ENCODE data around the gene SLC10A2.

Gene SLC10A2

GRCh38 chr13:103029798-103030197 lies 36.4 kb downstream of the SLC10A2 start:
- peaks cover 2% of the 10 kb centered on the region for H3K9me3 Mint-ChIP-seq

GRCh38 chr13:103022336-103022735 lies 43.9 kb downstream of the SLC10A2 start:
- Mint-ChIP-seq H3K27me3 (no peaks in the 10 kb centered on the region), H3K4me3 (no peak overlapping the region), H3K9me3 (peaks cover 8% of the 10 kb centered on the region), H3K36me3 (no peaks in the 10 kb centered on the region), H3K4me1 (no peaks in the 10 kb centered on the region), H3K27ac (no peak overlapping the region)
- CTCF ChIA-PET, result no interaction called here
- DNase-seq, result no peak

More at GRCh38 chr13:103029798-103030197, 36.4 kb downstream of the SLC10A2 start:
- Mint-ChIP-seq H3K27ac (no peak overlapping the region), H3K4me3 (no peak overlapping the region), H3K27me3 (no peaks in the 10 kb centered on the region), H3K36me3 (no peaks in the 10 kb centered on the region), H3K4me1 (no peaks in the 10 kb centered on the region)
- no peak for DNase-seq
- CTCF ChIA-PET, result no interaction called here

GRCh38 chr13:103018556-103018955 lies 47.7 kb downstream of the SLC10A2 start:
- Mint-ChIP-seq H3K4me1 (no peaks in the 10 kb centered on the region), H3K4me3 (no peak overlapping the region), H3K27ac (no peak overlapping the region), H3K36me3 (no peaks in the 10 kb centered on the region), H3K27me3 (no peaks in the 10 kb centered on the region), H3K9me3 (no peaks in the 10 kb centered on the region)
- DNase-seq, result no peak
- CTCF ChIA-PET, result no interaction called here

- Mint-ChIP-seq H3K27me3 (no peaks in the 10 kb centered on the region), H3K36me3 (no peaks in the 10 kb centered on the region), H3K4me3 (no peak overlapping the region), H3K4me1 (no peaks in the 10 kb centered on the region), H3K9me3 (no peaks in the 10 kb centered on the region), H3K27ac (no peak overlapping the region)
- DNase-seq, result no peak
- CTCF ChIA-PET, result no interaction called here
These were observed 53.6 kb downstream of the SLC10A2 start for GRCh38 chr13:103012646-103013045.

- Mint-ChIP-seq H3K36me3 (no peaks in the 10 kb centered on the region), H3K4me1 (no peaks in the 10 kb centered on the region), H3K27me3 (no peaks in the 10 kb centered on the region), H3K27ac (no peak overlapping the region), H3K4me3 (no peak overlapping the region), H3K9me3 (no peaks in the 10 kb centered on the region)
- CTCF ChIA-PET, result interaction anchor here (1.6 kb wide), 1 partner anchor 139 kb away, joined by 3 read pairs; no protein-coding TSS in a partner anchor
- no peak for DNase-seq
These were observed 57.0 kb downstream of the SLC10A2 start for GRCh38 chr13:103009051-103009840.

- no peaks in the 10 kb centered on the region for H3K4me1 Mint-ChIP-seq
- no peaks in the 10 kb centered on the region for H3K36me3 Mint-ChIP-seq
- no peaks in the 10 kb centered on the region for H3K27me3 Mint-ChIP-seq
- H3K9me3 Mint-ChIP-seq, result no peaks in the 10 kb centered on the region
- H3K4me3 Mint-ChIP-seq, result no peak overlapping the region
- H3K27ac Mint-ChIP-seq, result no peak overlapping the region
- DNase-seq, result no peak
- CTCF ChIA-PET, result no interaction called here
These were observed 58.8 kb downstream of the SLC10A2 start for GRCh38 chr13:103007427-103007762.

GRCh38 chr13:103006641-103007426 lies 59.4 kb downstream of the SLC10A2 start:
- DNase-seq, result no peak
- no peak overlapping the region for H3K4me3 Mint-ChIP-seq
- H3K36me3 Mint-ChIP-seq, result no peaks in the 10 kb centered on the region
- no peaks in the 10 kb centered on the region for H3K4me1 Mint-ChIP-seq
- CTCF ChIA-PET, result no interaction called here
- H3K9me3 Mint-ChIP-seq, result no peaks in the 10 kb centered on the region
- no peaks in the 10 kb centered on the region for H3K27me3 Mint-ChIP-seq
- H3K27ac Mint-ChIP-seq, result no peak overlapping the region

- DNase-seq, result no peak
- H3K27me3 Mint-ChIP-seq, result no peaks in the 10 kb centered on the region
- no peaks in the 10 kb centered on the region for H3K36me3 Mint-ChIP-seq
- H3K27ac Mint-ChIP-seq, result no peak overlapping the region
- H3K9me3 Mint-ChIP-seq, result no peaks in the 10 kb centered on the region
- no peaks in the 10 kb centered on the region for H3K4me1 Mint-ChIP-seq
- H3K4me3 Mint-ChIP-seq, result no peak overlapping the region
- CTCF ChIA-PET, result no interaction called here
These were observed 61.4 kb downstream of the SLC10A2 start for GRCh38 chr13:103004661-103005345.

- CTCF ChIA-PET, result no interaction called here
These were observed 62.6 kb downstream of the SLC10A2 start for GRCh38 chr13:103003631-103004030.

GRCh38 chr13:103002279-103002678 lies 63.9 kb downstream of the SLC10A2 start:
- no peak overlapping the region for H3K27ac Mint-ChIP-seq
- no peaks in the 10 kb centered on the region for H3K9me3 Mint-ChIP-seq
- H3K4me1 Mint-ChIP-seq, result no peaks in the 10 kb centered on the region
- no peak for DNase-seq
- H3K27me3 Mint-ChIP-seq, result no peaks in the 10 kb centered on the region
- H3K36me3 Mint-ChIP-seq, result no peaks in the 10 kb centered on the region
- CTCF ChIA-PET, result no interaction called here
- H3K4me3 Mint-ChIP-seq, result no peak overlapping the region

More at GRCh38 chr13:103003631-103004030, 62.6 kb downstream of the SLC10A2 start:
- Mint-ChIP-seq H3K27me3 (no peaks in the 10 kb centered on the region), H3K36me3 (no peaks in the 10 kb centered on the region), H3K4me3 (no peak overlapping the region), H3K4me1 (no peaks in the 10 kb centered on the region), H3K9me3 (no peaks in the 10 kb centered on the region), H3K27ac (no peak overlapping the region)
- DNase-seq, result no peak

- CTCF ChIA-PET, result no interaction called here
- H3K4me3 Mint-ChIP-seq, result no peak overlapping the region
- no peaks in the 10 kb centered on the region for H3K27me3 Mint-ChIP-seq
- H3K27ac Mint-ChIP-seq, result no peak overlapping the region
- H3K36me3 Mint-ChIP-seq, result no peaks in the 10 kb centered on the region
- no peaks in the 10 kb centered on the region for H3K4me1 Mint-ChIP-seq
- H3K9me3 Mint-ChIP-seq, result no peaks in the 10 kb centered on the region
- DNase-seq, result no peak
These were observed 66.1 kb downstream of the SLC10A2 start for GRCh38 chr13:103000157-103000556.

- H3K36me3 Mint-ChIP-seq, result no peaks in the 10 kb centered on the region
- H3K27ac Mint-ChIP-seq, result no peak overlapping the region
- no peaks in the 10 kb centered on the region for H3K27me3 Mint-ChIP-seq
- no peaks in the 10 kb centered on the region for H3K9me3 Mint-ChIP-seq
- no peaks in the 10 kb centered on the region for H3K4me1 Mint-ChIP-seq
- CTCF ChIA-PET, result no interaction called here
- no peak overlapping the region for H3K4me3 Mint-ChIP-seq
- DNase-seq, result no peak
These were observed 66.7 kb downstream of the SLC10A2 start for GRCh38 chr13:102999499-102999898.

All from activated naive CD4-positive, alpha-beta T cell treated with anti-CD3 and anti-CD28 coated beads, Interleukin-2, amount 10 ng/mL, durations not matched to agents 7 days and 5 days (primary cell).